HuH-7.5 (cell line): ENCODE measurements around the gene PPIA.
"Not testable (repeated sequence)": the region's sequence is repeated elsewhere in the genome, so short reads cannot be mapped to it uniquely, and the experiment has no call there.

Experiments used
- DNase-seq: peaks from one replicate; pipeline ENCODE4 v3.0.0; 2011; ENCODE audit warnings: low spot score

The PPIA gene

GRCh38 chr7:44787762-44788161 lies 8.7 kb upstream of the PPIA start:
- DNase-seq: no peak

GRCh38 chr7:44789990-44790389 lies 6.5 kb upstream of the PPIA start:
- no peak for DNase-seq

DNA sequence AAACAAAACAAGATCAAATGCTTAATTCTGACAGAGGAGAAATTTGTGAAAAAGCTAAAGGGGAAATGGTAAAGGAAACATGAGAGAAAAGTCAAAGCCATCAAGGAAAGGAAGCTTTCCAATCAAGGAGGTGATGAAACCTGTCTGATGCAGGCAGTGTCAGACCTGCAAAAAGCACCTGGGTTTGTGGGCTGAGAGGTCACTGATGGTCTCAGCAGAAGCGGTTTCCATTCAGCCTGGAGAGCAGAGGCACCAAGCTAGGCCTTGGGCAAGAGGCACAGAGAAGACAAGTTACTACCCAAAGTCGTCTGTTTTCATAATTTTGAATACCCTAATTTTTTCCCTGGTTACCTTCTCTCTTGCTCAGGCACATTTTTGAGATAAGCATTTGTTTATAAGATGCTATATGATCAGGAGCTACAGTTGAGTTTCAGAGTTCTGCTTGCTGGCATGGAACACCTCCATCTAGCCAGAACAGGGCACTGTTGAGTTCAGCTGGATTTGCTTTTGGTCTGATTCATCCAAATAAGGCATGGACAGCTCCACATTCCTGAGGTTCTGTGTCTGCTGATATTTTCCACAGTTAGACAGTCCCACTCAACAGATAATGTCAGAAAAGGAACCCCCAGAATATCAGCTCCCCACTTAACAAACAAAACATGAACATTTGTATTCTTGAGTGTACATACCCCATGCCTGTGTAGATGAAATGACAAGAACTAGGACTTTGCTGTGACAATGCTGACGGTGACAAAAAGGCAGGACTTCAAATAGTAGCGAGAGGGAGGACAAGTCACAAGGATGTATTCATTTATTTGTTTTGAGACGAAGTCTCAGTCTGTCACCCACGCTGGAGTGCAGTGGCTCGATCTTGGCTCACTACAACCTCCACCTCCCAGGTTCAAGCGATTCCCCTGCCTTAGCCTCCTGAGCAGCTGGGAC lies 4.9 kb upstream of the PPIA start:
- no peak for DNase-seq

DNA sequence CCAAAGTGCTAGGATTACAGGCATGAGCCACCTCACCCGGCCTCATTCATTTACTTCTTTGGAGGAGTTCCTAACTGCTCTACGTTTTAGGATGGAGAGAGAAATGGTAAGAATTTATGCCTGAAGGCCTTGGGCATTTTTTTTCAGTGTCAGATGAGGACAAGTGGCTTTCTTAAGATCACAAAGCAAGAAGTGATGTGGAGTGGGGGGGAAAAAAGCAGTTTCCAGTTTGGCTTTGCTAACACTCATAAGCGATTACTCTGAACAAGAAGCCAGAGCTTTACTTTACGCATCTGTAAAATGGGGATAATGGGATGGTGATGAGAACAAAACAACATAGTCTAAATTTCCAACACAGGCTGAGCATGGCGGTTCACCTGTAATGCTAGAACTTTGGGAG lies 2.6 kb upstream of the PPIA start:
- DNase-seq: no peak

- no peak for DNase-seq
Measured at GRCh38 chr7:44794331-44794730, 2.1 kb upstream of the PPIA start.

DNA sequence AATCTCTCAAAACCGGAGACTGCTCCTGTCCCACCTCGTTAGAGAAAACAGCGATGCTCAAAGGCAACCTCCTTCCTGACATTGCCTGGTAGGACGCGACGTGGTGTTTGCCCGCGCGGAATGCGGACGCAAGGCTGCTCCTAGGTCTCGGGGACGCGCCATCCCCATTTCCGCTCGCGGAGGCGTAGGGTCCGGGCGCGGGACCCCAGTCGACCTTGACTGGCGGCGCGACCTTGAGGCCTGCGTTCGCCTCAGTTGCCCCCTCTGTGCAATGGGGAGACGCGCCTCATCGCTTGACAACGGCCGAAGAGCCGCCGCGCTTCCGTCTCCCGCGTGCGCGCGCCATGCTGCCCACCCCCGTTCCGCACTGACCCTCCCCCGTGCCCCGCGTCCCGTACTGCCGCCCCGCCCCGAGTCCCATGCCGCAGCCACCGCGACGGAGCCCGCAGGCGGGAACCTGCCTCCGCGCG lies 412 bp upstream of the PPIA start:
- DNase-seq: peak; percentile 66

GRCh38 chr7:44797329-44798258 lies 1.1 kb downstream of the PPIA start:
- DNase-seq: peak; percentile 75

DNA sequence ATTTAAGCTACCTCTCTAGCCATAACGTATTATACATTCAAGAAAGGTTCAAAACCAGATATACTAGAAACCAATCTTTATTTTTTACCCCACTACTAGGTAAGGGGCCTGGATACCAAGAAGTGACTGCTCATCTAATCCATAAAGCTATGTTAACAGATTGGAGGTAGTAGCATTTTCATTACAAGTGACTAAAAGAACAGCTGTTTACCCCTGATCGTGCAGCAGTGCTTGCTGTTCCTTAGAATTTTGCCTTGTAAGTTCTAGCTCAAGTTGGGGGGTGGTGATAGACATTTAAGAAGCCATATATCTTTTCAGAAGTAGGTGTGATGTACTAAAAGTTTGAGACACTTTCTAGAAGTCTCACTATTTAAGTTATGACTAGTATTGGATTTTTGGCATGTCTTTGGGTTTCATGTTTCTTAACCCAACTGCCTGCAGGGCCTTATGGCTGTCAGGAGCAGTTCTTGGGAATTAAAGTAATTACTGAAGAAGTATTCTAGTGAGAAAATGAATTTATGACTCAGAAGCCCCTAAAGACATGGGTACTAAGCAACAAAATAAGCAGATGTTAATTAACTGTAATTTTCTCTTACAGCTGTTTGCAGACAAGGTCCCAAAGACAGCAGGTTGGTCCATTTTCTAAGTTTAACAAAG lies 2.3 kb downstream of the PPIA start:
- DNase-seq: no peak

DNA sequence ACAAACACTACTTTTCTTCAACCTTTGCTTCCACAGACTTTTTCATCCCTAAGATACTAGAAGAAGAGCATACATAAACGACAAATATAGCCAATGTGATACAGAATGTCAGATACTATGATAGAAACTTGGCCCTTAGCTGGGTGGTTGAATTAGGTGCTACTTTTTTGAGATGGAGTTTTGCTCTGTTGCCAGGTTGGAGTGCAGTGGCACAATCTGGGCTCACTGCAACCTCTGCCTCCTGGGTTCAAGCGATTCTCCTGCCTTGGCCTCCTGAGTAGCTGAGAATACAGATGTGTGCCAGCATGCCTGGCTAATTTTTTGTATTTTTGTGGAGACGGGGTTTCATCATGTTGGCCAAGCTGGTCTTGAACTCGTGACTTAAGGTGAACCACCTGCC lies 3.5 kb downstream of the PPIA start:
- DNase-seq: no peak

- DNase-seq: no peak
Measured at GRCh38 chr7:44801890-44802289, 5.4 kb downstream of the PPIA start.

GRCh38 chr7:44802418-44803025 lies 6.0 kb downstream of the PPIA start:
- no peak for DNase-seq

- DNase-seq: not testable (repeated sequence)
Measured at GRCh38 chr7:44803828-44804519, 7.5 kb downstream of the PPIA start.

- DNase-seq: no peak
Measured at GRCh38 chr7:44805950-44806349, 9.5 kb downstream of the PPIA start.

GRCh38 chr7:44808914-44809393 lies 12.5 kb downstream of the PPIA start:
- no peak for DNase-seq

- DNase-seq: no peak
Measured at GRCh38 chr7:44811093-44811492, 14.6 kb downstream of the PPIA start.

DNA sequence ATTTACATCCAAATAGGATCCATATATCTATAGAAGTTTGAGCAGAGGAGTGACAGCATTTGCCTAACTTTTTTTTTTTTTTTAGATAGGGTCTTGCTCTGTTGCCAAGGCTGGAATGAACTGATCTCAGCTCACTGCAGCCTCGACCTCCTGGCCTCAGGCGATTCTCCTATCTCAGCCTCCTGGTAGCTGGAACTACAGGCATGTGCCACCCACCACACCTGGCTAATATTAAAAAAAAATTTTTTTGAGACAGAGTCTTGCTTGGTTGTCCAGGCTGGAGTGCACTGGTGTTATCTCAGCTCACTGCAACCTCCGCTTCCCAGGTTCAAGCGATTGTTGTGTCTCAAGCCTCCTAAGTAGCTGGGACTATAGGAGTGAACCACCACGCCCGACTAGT lies 15.1 kb downstream of the PPIA start:
- DNase-seq: no peak

DNA sequence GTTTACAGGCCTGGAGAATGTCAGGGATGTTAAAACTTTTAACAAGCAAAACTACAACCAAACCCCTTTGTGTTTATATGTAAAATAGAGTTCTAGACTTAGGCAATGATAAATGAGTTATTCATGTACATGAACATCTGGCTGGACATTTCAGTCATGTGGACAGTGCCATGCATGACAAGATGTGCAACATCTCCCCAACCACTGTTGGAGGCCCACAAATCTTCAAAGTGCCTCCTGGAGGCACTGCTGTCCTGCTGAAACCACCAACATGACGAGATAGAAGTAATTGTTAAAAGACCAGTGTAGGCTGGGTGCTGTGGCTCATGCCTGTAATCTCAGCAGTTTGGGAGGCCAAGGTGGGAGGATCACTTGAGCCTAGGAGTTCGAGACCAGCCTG lies 18.4 kb downstream of the PPIA start:
- no peak for DNase-seq

- no peak for DNase-seq
Measured at GRCh38 chr7:44819292-44819691, 22.8 kb downstream of the PPIA start.

- no peak for DNase-seq
Measured at GRCh38 chr7:44823255-44823781, 26.8 kb downstream of the PPIA start.

DNA sequence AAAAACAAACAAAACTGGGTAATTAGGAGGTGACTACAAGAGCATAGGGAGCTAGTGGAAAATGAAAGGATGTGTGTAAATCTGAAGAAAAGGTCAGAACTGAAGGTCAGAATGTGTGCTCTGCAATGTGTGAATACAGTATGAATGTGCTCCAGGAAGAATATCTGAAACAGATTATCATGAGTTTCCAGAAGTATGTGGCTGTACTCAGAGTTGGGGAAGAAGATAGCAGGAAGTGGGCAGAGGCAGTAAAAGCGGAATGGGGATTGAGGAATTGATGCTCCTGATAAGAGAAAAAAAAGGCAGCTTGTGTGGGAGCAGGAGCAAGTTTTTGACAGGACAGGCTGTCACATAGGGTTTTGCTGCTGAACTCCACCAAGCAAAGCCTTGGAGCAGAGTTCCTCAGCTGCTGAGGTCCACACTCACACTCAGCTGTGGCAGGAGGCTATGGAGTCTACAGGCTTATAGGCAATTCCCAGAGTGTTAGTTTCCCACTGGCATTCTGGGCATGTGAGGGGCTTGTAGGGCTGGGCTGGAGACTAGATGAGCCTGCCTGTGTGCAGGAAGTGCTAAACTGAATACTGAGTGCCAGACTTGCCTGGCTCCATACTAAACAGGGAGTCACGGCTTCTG lies 28.5 kb downstream of the PPIA start:
- DNase-seq: no peak
